Natural killer cell (primary cell): ENCODE data around the gene CDYL2. TPM values are rescaled to one million over a fixed set of nuclear protein-coding genes. Genes with fewer than 3 reads are reported as not detected.

Source experiments
- ATAC-seq, 3 donors: fragments of 150-1000 bp in 2 of 3; fragments of 200-7000 bp in 1 of 3; cut with Tn5 transposase; 1 replicate in 1 of 3; 2 replicates in 2 of 3; pipeline ENCODE4 v1.10.0; 2021; ENCODE audit warnings: mild to moderate bottlenecking in 2 of 3, moderate library complexity in 2 of 3
- DNase-seq, 2 donors: peaks; one replicate each; pipeline versions ENCODE4 v3.0.0 to v3.0.0-alpha.2; 2013 to 2021; ENCODE audit warnings: mixed read lengths in 1 of 2
- H3K27ac ChIP-seq: one replicate; pipeline ENCODE4 v1.5.1; 2013; ENCODE audit warnings: mild to moderate bottlenecking, low read length
- H3K27me3 ChIP-seq: one replicate; pipeline ENCODE4 v1.6.1; 2013; ENCODE audit warnings: low read length; ENCODE audit not compliant: control insufficient read depth, insufficient read depth
- H3K36me3 ChIP-seq: one replicate; pipeline ENCODE4 v1.6.1; 2013; ENCODE audit warnings: low read length; ENCODE audit not compliant: control insufficient read depth, insufficient read depth
- H3K4me1 ChIP-seq: one replicate; pipeline ENCODE4 v1.6.1; 2013; ENCODE audit warnings: low read length; ENCODE audit not compliant: control insufficient read depth, insufficient read depth
- H3K4me3 ChIP-seq: one replicate; pipeline ENCODE4 v1.5.1; 2013; ENCODE audit warnings: low read length
- H3K9me3 ChIP-seq: one replicate; pipeline ENCODE4 v1.6.1; 2013; ENCODE audit warnings: low read length; ENCODE audit not compliant: control insufficient read depth, insufficient read depth
- H3K27ac Mint-ChIP-seq, 2 donors: one replicate each; pipeline ENCODE4 v1.8.0; 2022; ENCODE audit warnings: mild to moderate bottlenecking in 2 of 2, mixed read lengths in 2 of 2, moderate library complexity in 1 of 2
- H3K27me3 Mint-ChIP-seq, 2 donors: one replicate each; pipeline ENCODE4 v1.8.0; 2022; ENCODE audit warnings: low read depth in 2 of 2, mixed read lengths in 2 of 2
- H3K36me3 Mint-ChIP-seq: one replicate; pipeline ENCODE4 v1.8.0; 2022; ENCODE audit warnings: mixed read lengths
- H3K4me1 Mint-ChIP-seq, 2 donors: one replicate each; pipeline ENCODE4 v1.8.0; 2022; ENCODE audit warnings: mixed read lengths in 2 of 2
- H3K4me3 Mint-ChIP-seq: one replicate; pipeline ENCODE4 v1.8.0; 2022; ENCODE audit warnings: mild to moderate bottlenecking, moderate library complexity, mixed read lengths
- H3K9me3 Mint-ChIP-seq, 2 donors: one replicate each; pipeline ENCODE4 v1.8.0; 2022; ENCODE audit warnings: mixed read lengths in 2 of 2
- CTCF ChIP-seq: fragments of 200-600 bp; IDR thresholded peaks from one replicate; pipeline ENCODE4 v1.8.0; 2022; ENCODE audit warnings: antibody characterized with exemption
- WGBS: methylation state at CpG from one replicate; pipeline ENCODE4 v1.1.7; 2013; ENCODE audit warnings: missing lambda C conversion rate; ENCODE audit not compliant: insufficient coverage; 5-methylcytosine and 5-hydroxymethylcytosine counted together
- intact Hi-C: fragments of 100-400 bp; cut with micrococcal nuclease; formaldehyde crosslinking; loops from one replicate; pipeline ENCODE4 v1.14.2; 2022
- total RNA-seq, 4 donors: library from RNA; stranded (reverse); fragments of 120-200 nt in 1 of 4; gene quantifications; one replicate each; pipeline versions ENCODE4 v1.2.3 to v1.2.4, GENCODE V29; 2013 to 2022

The CDYL2 gene
- total RNA-seq, 3 donors from 2014 or later (not counting 1 experiment from before 2014, with no cell fraction given) = 2.7 to 14.5 (median 3.4) TPM

- no peaks in the 10 kb centered on the region for H3K36me3 Mint-ChIP-seq
These were observed 101.0 kb downstream of the CDYL2 start for GRCh38 chr16:80703131-80704071.

GRCh38 chr16:80702696-80703095 is 101.7 kb downstream of the CDYL2 start:
- no peaks in the 10 kb centered on the region for H3K9me3 ChIP-seq
- no peak overlapping the region for H3K27ac Mint-ChIP-seq
- H3K27ac ChIP-seq = no peak overlapping the region
- H3K4me3 Mint-ChIP-seq = no peak overlapping the region
- 98% methylated on average over 3 of the region's 3 CpGs for WGBS
- no peaks in the 10 kb centered on the region for H3K36me3 ChIP-seq
- H3K27me3 ChIP-seq = no peaks in the 10 kb centered on the region
- TF ChIP-seq CTCF = no peak
- no peaks in the 10 kb centered on the region for H3K36me3 Mint-ChIP-seq
- no peak for DNase-seq
- H3K4me1 ChIP-seq = no peaks in the 10 kb centered on the region
- no peaks in the 10 kb centered on the region for H3K27me3 Mint-ChIP-seq
- no peaks in the 10 kb centered on the region for H3K4me1 Mint-ChIP-seq
- no peak for ATAC-seq
- H3K9me3 Mint-ChIP-seq = no peaks in the 10 kb centered on the region
- intact Hi-C loops = no loop called here
- no peak overlapping the region for H3K4me3 ChIP-seq

More at GRCh38 chr16:80703131-80704071, 101.0 kb downstream of the CDYL2 start:
- Histone ChIP-seq H3K9me3 (no peaks in the 10 kb centered on the region), H3K27ac (no peak overlapping the region), H3K27me3 (no peaks in the 10 kb centered on the region), H3K36me3 (no peaks in the 10 kb centered on the region), H3K4me1 (no peaks in the 10 kb centered on the region), H3K4me3 (no peak overlapping the region)
- Mint-ChIP-seq H3K9me3 (no peaks in the 10 kb centered on the region), H3K27me3 (no peaks in the 10 kb centered on the region), H3K27ac (no peak overlapping the region), H3K4me1 (no peaks in the 10 kb centered on the region), H3K4me3 (no peak overlapping the region)
- intact Hi-C loops = no loop called here
- ATAC-seq = no peak
- TF ChIP-seq CTCF = no peak
- 89% methylated on average over 9 of the region's 10 CpGs for WGBS
- no peak for DNase-seq

DNA sequence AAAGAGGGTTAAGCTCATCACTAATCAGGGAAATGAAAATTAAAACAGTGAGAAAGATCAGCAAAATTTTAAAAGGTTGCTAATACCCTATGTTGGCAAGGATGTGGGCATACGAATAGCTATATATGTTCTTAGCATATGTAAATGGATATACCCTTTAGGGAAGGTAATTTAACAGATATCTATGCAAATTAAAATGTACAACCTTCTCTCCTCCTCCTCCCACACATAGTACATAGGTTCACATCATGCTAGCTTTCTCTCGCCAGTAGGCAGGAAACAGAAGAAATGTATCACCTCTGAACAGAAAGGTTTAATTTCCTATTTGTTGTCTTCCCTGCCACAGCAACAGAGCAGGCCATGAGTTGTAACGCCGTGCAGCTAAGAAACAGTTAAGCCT is 103.8 kb downstream of the CDYL2 start:
- no peaks in the 10 kb centered on the region for H3K27me3 Mint-ChIP-seq
- H3K4me3 Mint-ChIP-seq = no peak overlapping the region
- Histone ChIP-seq H3K27me3 (no peaks in the 10 kb centered on the region), H3K27ac (no peak overlapping the region), H3K4me3 (no peak overlapping the region), H3K4me1 (no peaks in the 10 kb centered on the region), H3K9me3 (no peaks in the 10 kb centered on the region), H3K36me3 (no peaks in the 10 kb centered on the region)
- DNase-seq (no peak), ATAC-seq (no peak)
- no peak overlapping the region for H3K27ac Mint-ChIP-seq
- WGBS = 66% methylated on average over 3 of the region's 4 CpGs
- no peaks in the 10 kb centered on the region for H3K4me1 Mint-ChIP-seq
- intact Hi-C loops = no loop called here
- H3K9me3 Mint-ChIP-seq = no peaks in the 10 kb centered on the region
- TF ChIP-seq CTCF = no peak
- no peaks in the 10 kb centered on the region for H3K36me3 Mint-ChIP-seq
